Stimulated activated effector memory CD8-positive, alpha-beta T cell treated with anti-CD3 and anti-CD28 coated beads, Interleukin-12 subunit alpha, Interleukin-12 subunit beta, amount 100 ng/mL, for 72 hours (primary cell): ENCODE measurements around the gene DNM1.

Experiments used
- ATAC-seq: fragments of 150-1000 bp; cut with Tn5 transposase; 2 replicates; pipeline ENCODE4 v1.10.0; 2021
- DNase-seq, 2 donors: peaks; one replicate each; pipeline ENCODE4 v3.0.0; 2021 to 2022; ENCODE audit warnings: low spot score in 2 of 2
- H3K27ac Mint-ChIP-seq: one replicate; pipeline ENCODE4 v1.8.0; 2022; ENCODE audit warnings: mild to moderate bottlenecking, mixed read lengths
- H3K36me3 Mint-ChIP-seq: one replicate; pipeline ENCODE4 v1.8.0; 2022; ENCODE audit warnings: mild to moderate bottlenecking, mixed read lengths
- H3K4me1 Mint-ChIP-seq: one replicate; pipeline ENCODE4 v1.8.0; 2022; ENCODE audit warnings: mixed read lengths
- H3K4me3 Mint-ChIP-seq: one replicate; pipeline ENCODE4 v1.8.0; 2022; ENCODE audit warnings: mild to moderate bottlenecking, mixed read lengths
- H3K9me3 Mint-ChIP-seq: one replicate; pipeline ENCODE4 v1.8.0; 2022; ENCODE audit warnings: mixed read lengths

Gene DNM1

DNA sequence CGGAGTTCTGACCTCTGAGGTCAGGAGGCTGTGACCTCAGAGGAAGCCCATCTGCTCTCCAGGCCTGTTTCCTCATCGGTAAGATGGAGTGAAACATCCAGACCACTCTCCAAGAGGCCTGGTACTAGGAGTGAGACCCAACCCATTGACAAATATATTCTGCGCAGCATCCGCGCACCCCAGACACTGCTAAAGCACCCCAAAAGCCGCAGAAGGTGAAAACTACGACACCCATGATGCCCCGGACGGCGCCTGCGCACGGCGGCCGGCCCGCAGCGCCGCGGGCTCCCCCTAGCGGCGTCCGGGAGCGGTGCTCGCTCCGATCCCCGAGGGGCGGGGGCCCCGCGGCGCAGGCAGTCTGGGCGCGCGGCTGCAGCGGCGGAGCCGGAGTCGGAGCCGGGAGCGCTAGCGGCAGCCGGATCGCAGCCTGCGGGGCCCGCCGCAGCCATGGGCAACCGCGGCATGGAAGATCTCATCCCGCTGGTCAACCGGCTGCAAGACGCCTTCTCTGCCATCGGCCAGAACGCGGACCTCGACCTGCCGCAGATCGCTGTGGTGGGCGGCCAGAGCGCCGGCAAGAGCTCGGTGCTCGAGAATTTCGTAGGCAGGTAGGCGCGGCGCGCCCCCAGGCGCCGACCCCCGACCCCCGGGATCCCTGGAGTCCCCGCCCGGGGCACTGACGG, at the start of gene DNM1:
Gene DNM1 (plus strand): TSS at position 356 of the 683 bp plus-strand sequence. CDS start 92 bp downstream, at position 448.
- peak within 1 kb of the TSS; percentile 46 for H3K27ac Mint-ChIP-seq
- DNase-seq (peak; percentile 80 to 84), ATAC-seq (peak; percentile 88)
- peaks cover 21% of the 10 kb centered on the region for H3K4me1 Mint-ChIP-seq
- no peaks in the 10 kb centered on the region for H3K36me3 Mint-ChIP-seq
- H3K4me3 Mint-ChIP-seq, result peak within 1 kb of the TSS; percentile 60
- H3K9me3 Mint-ChIP-seq, result no peaks in the 10 kb centered on the region

DNA sequence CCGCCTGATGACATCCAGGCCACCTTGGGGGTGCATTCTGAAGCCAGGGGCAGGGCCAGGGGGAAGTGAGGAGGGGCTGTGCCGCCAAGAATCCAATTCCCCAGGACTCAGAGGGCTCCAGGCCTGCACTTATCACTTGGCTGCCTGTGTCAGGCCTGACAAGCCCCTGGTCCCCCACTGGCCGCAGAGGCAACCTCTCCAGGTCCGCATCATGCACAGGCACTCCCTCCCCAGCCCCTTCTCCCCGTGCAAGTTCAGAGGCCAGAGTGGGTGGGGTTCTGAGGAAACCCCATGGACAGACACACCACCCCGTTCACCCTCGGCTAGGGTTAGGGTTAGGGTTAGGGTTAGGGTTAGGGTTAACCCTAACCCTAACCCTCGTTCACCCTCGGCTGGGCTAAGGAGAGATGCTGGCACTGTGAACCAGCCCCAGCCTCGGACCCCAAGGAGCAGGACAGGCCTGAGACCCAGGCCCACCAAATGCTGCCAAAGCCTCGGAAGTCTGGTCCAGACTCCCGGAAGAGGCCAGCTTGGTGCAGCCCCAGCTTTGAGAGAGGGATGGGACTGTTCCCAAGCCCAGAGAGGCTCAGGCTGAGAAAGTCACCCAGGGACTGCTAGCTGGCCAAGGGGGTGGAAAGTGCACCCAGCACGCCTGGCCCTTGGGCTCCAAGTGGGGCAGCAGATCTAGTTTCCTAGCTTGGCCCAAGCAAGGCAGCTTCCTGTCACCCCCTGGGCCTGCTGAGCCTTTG, 49.1 kb upstream of the DNM1 start:
- H3K27ac Mint-ChIP-seq, result no peak overlapping the region

DNA sequence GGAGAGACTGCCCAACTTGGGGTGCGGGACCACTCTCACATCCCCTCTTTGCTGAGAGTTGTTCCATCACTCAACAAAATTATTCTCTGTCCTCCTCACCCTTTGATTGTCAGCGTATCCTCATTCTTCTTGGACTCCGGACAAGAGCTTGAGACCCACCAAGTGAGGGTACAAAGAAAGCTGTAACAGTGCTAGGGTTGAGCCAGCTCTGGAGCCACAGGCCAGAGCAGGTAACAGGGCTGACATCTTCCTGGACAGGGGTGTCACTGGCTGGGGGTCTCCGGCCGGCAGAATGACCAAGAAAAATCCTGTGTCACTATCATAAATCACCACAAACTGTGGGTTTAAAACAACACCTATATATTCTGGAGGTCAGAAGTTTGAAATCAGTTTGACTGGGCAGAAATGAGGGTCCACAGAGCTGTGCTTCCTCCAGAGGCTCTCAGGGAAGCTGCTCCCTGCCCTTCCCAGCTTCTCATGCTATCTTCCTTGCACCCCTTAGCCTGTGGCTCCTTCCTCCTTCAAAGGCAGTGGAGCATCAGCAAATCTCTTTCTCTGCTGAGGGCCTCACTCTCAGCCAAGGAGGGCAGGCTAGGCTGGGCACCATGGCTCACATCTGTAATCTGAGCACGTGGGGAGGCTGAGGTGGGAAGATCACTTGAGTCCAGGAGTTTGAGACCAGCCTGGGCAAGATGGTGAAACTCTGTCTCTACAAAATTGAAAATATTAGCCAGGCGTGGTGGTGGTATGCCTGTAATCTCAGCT, 47.3 kb upstream of the DNM1 start:
- H3K36me3 Mint-ChIP-seq, result peaks cover under 1% of the 10 kb centered on the region
- DNase-seq (no peak), ATAC-seq (no peak)
- no peak overlapping the region for H3K27ac Mint-ChIP-seq
- H3K4me1 Mint-ChIP-seq, result peaks cover 10% of the 10 kb centered on the region
- H3K4me3 Mint-ChIP-seq, result no peak overlapping the region
- no peaks in the 10 kb centered on the region for H3K9me3 Mint-ChIP-seq

More for the DNA sequence above, 49.1 kb upstream of the DNM1 start:
- no peaks in the 10 kb centered on the region for H3K36me3 Mint-ChIP-seq
- DNase-seq (no peak), ATAC-seq (no peak)
- peaks cover 15% of the 10 kb centered on the region for H3K4me1 Mint-ChIP-seq
- no peaks in the 10 kb centered on the region for H3K9me3 Mint-ChIP-seq
- H3K4me3 Mint-ChIP-seq, result no peak overlapping the region

DNA sequence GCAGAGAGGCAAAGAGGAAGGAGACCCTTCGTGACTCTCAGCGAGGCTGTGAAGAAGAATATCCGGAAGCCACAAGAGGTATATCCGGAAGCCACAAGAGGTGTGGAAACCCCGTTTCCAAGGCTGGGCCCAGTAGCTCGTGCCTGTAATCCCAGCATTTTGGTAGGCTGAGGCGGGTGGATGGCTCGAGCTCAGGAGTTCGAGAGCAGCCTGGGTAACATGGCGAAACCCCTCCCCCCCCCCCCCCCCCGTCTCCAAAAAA, 43.7 kb upstream of the DNM1 start:
- H3K36me3 Mint-ChIP-seq, result peaks cover 31% of the 10 kb centered on the region
- peak overlapping the region; percentile 72 for H3K4me3 Mint-ChIP-seq
- DNase-seq (peak in 1 of 2 donors; percentile 12), ATAC-seq (peak; percentile 16)
- peak overlapping the region; percentile 91 for H3K27ac Mint-ChIP-seq
- H3K9me3 Mint-ChIP-seq, result no peaks in the 10 kb centered on the region
- peaks cover 25% of the 10 kb centered on the region for H3K4me1 Mint-ChIP-seq

DNA sequence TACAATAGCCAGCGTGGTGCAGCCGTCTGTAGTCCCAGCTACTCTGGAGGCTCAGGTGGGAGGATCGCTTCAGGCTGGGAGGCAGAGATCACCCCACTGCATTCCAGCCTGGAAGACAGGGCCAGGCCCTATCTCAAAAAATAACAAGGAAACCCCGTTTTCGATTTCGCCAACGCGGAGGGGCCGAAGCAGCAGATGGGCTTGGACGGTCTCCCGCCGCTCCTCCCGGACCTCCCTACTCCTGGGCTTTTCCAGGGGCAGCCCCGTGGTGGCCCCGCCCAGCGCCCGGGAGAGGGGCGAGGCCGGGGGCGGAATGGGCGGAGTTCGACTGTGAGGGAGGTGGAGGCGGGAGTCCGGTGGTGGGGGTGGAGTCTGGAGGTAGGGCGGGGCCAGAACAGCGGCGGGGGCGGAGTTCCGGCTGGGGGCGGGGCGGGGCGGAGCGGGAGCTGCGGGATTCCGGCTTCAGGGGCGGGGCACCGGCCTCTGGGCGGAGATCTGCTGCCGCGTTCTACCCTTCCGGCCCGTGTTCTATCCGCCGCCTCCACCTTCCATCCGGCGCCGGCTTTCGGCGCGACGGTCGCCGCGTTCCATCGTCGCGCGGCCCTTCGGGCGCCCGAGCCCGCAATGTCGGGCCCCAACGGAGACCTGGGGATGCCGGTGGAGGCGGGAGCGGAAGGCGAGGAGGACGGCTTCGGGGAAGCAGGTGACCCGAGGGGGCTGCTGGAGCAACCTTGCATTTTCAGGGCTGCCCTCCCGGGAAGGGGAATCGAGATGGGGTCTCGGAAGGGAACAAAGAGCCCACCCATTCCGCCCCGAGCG, 43.2 kb upstream of the DNM1 start, which contains the start of gene BBLN:
Gene BBLN (plus strand): TSS at position 482 of the 819 bp plus-strand sequence. CDS start 143 bp downstream, at position 625.
- H3K4me1 Mint-ChIP-seq, result peaks cover 25% of the 10 kb centered on the region
- H3K9me3 Mint-ChIP-seq, result no peaks in the 10 kb centered on the region
- H3K36me3 Mint-ChIP-seq, result peaks cover 37% of the 10 kb centered on the region
- H3K4me3 Mint-ChIP-seq, result peak within 1 kb of the TSS; percentile 72
- DNase-seq (peak; percentile 80 to 94), ATAC-seq (peak; percentile 92)
- peak within 1 kb of the TSS; percentile 91 for H3K27ac Mint-ChIP-seq

DNA sequence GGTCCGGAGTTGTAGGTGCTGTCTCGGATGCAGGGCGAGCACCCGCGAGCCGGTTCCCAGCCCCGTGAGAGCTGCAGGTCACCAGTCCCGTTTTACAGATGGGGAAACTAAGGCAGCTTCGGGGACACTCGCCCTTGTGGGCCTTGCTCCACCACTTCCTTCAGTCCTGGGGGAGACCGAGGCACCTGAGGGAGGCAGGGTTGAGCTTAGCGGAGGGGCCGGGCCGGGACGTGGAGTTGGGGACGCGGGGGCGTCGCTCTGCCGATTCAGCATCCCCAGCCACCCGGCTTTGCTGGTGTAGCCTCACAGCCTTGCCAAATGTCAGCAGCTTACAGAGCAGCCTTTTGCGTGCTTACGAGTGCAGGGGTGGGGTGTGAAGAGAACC, 42.6 kb upstream of the DNM1 start:
- Mint-ChIP-seq H3K9me3 (no peaks in the 10 kb centered on the region), H3K4me3 (peak overlapping the region; percentile 72), H3K36me3 (peaks cover 43% of the 10 kb centered on the region), H3K27ac (peak overlapping the region; percentile 91), H3K4me1 (peaks cover 25% of the 10 kb centered on the region)
- DNase-seq, result peak; percentile 41 to 75
- ATAC-seq, result peak; percentile 73

DNA sequence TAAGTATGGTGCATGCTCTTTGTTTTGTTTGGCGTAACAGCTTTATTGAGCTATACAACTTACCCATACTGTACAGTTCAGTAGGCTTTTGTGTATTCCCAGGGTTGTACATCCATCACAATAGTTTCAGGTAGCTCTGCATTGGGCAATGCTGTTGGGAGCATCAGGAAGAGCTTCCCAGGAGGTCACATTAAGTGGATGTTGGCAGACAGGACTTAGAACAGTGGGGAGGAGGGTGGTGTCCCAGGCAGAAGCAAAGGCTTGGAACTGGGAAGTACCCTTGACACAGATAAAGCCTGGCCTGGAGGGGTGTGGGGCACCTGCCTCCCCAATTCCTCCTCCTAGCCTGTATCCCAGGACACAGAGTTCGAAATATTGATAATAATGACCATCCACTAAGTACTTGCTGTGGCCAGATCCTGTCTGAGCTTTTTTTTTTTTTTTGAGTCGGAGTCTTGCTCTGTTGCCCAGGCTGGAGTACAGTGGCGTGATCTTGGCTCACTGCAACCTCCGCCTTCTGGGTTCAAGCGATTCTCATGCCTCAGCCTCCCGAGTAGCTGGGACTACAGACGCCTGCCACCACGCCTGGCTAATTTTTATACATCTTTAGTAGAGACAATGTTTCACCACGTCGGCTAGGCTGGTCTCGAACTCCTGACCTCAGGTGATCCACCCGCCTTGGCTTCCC, 41.8 kb upstream of the DNM1 start:
- ATAC-seq (no peak), DNase-seq (no peak)
- H3K9me3 Mint-ChIP-seq, result no peaks in the 10 kb centered on the region
- peaks cover 25% of the 10 kb centered on the region for H3K4me1 Mint-ChIP-seq
- H3K36me3 Mint-ChIP-seq, result peaks cover 50% of the 10 kb centered on the region
- H3K4me3 Mint-ChIP-seq, result peak overlapping the region; percentile 72
- peak overlapping the region; percentile 91 for H3K27ac Mint-ChIP-seq

DNA sequence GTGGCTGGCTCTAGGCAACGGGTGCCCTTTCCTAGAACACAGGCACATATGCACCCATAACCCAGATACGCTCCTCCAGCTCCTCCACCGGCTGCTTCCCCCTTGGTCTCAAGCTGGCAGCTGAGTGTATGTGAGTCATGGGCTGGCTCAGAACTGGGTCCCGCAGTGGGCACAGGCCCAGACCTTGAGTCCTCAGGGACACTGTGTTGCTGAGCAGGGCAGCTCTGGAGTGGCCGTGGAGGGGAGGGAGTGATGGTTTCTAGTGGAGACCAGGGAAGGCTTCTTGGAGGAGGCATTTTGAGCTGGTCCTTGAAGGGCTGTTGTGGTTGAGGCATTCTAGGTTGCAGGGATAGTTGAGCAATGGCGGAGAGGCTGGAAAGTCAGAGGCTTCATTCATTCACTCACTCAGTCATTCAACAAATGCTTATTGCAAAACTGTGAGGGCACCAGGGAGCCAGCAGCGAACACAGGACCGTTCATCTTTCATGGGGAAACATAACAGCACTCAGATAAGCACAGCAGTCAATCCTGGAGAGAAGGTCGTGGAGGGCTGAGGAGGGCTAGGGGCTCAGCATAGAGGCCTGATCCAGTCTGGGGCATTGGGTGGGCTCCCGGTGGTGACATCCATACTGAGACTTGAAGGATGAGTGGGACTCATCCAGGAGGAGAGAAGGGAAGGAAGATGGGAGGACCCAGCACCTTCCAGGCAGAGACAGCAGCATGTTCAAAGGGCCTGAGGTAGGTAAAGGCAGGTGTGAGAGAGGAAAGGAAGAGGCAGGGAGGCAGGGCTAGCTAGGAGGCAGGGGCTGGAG, 40.8 kb upstream of the DNM1 start:
- Mint-ChIP-seq H3K4me1 (peaks cover 25% of the 10 kb centered on the region), H3K9me3 (no peaks in the 10 kb centered on the region), H3K4me3 (peak overlapping the region; percentile 72), H3K36me3 (peaks cover 61% of the 10 kb centered on the region), H3K27ac (no peak overlapping the region)
- ATAC-seq, result no peak
- no peak for DNase-seq

DNA sequence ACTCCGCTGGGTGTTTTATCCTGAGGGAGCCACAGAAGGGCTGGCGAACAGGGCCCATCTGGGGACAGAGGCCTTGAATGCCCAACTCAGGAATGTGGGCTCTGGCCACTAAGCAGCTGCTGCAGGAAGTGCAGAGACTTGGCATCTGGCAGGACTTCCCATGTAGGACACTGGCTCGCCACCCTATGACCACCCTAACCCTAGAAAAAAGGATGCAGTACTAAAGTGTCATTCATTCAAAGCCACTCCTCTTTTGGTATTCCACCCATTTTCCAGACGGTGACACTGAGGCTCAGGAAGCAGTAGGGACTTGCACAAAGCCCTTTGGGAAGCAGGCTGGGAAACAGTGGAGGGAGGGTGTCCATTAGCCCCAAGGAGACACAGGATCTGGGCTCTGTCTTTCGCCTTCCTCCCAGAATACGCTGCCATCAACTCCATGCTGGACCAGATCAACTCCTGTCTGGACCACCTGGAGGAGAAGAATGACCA, 40.1 kb upstream of the DNM1 start:
- ATAC-seq (no peak), DNase-seq (no peak)
- Mint-ChIP-seq H3K4me1 (peaks cover 25% of the 10 kb centered on the region), H3K27ac (no peak overlapping the region), H3K9me3 (no peaks in the 10 kb centered on the region), H3K4me3 (no peak overlapping the region), H3K36me3 (peaks cover 68% of the 10 kb centered on the region)

DNA sequence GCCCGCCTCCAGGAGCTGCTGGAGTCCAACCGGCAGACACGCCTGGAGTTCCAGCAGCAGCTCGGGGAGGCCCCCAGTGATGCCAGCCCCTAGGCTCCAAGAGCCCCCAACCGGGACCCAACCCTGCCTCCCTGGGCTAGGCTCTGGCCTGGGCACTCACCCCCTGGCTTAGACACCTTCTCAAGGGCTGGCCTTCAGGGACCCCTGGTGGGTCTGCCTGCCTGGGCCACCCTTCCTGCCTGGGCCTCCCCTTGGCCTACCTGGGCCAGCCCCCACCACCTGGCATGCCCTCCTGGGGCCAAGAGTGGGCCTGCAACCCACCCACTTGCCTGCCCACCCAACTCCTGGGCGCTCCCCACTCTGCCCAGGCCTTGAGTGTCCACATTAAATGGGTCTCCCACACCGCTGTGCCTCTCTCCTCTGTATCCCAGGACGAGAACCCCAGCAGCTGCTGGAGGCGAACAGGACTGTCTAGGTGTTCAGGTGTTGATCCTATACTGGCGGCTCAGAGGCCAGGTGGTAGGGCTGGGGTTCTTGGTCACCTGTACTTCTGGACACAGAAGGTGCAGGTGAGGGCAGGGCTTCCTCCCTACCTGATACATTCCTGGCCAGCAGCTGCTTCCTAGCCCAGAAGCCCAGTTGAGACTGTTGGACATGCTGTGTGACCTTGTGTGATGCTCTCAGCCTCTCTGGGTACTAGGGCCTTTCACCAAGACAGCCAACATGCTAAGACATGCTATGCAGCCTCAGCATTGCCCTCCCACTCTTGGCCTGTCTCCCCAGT, 39.5 kb upstream of the DNM1 start:
- no peak for ATAC-seq
- H3K4me1 Mint-ChIP-seq, result peaks cover 25% of the 10 kb centered on the region
- peaks cover 74% of the 10 kb centered on the region for H3K36me3 Mint-ChIP-seq
- no peak overlapping the region for H3K4me3 Mint-ChIP-seq
- no peaks in the 10 kb centered on the region for H3K9me3 Mint-ChIP-seq
- peak overlapping the region; percentile 23 for H3K27ac Mint-ChIP-seq
- DNase-seq, result no peak

DNA sequence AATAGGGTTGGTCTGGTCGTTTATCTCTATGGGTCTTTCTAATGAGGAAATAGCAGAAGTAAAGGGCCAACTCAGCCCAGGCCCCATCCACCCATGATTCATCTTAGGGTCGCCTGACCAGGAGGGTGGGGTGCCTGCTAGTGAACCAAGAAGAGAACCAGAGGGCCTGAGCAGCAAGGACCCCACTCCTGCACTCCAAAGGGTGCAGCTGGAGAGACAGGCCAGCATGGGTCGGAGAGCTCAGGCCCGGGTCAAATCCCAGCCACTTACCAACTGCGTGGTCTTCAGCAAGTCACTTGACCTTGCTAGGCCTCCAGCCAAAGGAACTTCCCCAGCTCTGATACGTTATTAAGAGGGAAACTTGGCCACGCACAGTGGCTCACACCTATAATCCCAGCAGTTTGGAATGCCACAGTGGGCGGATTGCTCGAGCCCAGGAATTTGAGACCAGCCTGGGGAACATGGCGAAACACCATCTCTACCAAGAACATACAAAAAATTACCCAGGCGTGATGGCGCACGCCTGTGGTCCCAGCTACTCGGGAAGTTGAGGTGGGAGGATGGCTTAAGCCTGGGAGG, 38.8 kb upstream of the DNM1 start:
- Mint-ChIP-seq H3K4me3 (no peak overlapping the region), H3K27ac (peak overlapping the region; percentile 23), H3K9me3 (no peaks in the 10 kb centered on the region), H3K36me3 (peaks cover 81% of the 10 kb centered on the region), H3K4me1 (peaks cover 21% of the 10 kb centered on the region)
- DNase-seq (no peak), ATAC-seq (no peak)

DNA sequence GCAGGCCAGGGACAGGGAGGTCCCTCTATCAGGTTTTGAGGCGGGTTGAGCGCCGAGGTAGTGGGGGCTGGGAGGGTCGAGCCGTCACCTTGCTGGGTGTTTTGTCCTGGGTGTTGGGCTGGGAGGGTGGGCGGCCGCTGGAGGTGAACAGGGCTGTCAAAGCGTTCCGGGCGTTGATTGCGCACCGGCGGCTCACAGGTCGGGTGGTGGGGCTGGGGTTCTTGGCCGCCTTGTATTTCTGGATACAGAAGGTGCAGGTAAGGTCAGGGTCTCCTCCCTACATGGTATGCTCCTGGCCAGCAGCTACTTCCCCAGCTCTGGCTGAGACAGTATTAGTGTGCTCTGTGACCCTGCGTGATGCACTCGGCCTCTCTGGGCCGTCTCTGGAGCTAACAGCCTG, 37.0 kb upstream of the DNM1 start:
- ATAC-seq (no peak), DNase-seq (no peak)
- H3K36me3 Mint-ChIP-seq, result peaks cover 92% of the 10 kb centered on the region
- no peak overlapping the region for H3K4me3 Mint-ChIP-seq
- H3K4me1 Mint-ChIP-seq, result peaks cover 15% of the 10 kb centered on the region
- peak overlapping the region; percentile 48 for H3K27ac Mint-ChIP-seq
- no peaks in the 10 kb centered on the region for H3K9me3 Mint-ChIP-seq

DNA sequence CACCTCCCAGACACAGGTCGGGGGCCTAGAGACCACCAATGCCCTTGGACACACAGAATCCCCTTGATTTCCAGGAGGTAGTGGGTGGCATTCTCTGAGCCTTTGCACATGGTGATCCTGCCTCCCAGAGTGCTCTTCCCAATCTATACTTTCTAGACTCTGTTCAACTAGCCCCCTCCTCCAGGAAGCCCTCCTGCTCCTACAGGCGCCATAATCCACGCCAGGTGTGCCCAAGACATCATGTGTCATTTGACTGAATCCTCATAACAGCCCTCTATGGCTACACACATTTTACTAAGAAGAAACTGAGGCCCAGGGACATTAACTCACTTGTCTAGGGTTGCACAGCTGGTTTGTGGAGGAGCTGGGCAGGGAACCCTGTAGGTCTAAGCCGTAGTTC, 36.0 kb upstream of the DNM1 start:
- ATAC-seq, result no peak

More for the DNA sequence above, 36.0 kb upstream of the DNM1 start:
- Mint-ChIP-seq H3K36me3 (peaks cover 88% of the 10 kb centered on the region), H3K9me3 (no peaks in the 10 kb centered on the region), H3K27ac (peak overlapping the region; percentile 90), H3K4me1 (peaks cover 8% of the 10 kb centered on the region), H3K4me3 (no peak overlapping the region)
- DNase-seq, result no peak
